HTERT RPE-1 (cell line): ENCODE data around the gene TTYH2.
"Not testable (repeated sequence)": the region's sequence is repeated elsewhere in the genome, so short reads cannot be mapped to it uniquely, and the experiment has no call there.

Source experiments
- in situ Hi-C: fragments of 300-500 bp; cut with MboI; formaldehyde crosslinking; loops from 4 replicates; pipeline ENCODE4 v1.14.3; 2020; ENCODE audit warnings: low sequenced_read_pairs

Gene TTYH2

DNA sequence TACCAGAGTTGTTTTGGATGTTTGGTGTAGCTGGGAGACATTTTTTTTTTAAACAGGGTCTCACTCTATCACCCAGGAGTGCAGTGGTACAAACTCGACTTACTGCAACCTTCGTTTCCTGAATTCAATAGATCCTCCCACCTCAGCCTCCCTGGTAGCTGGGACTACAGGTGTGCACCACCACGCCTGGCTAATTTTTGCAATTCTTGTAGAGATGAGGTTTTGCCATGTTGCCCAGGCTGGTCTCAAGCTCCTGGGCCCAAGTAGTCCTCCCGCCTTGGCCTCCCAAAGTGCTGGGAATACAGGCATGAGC lies 68.9 kb downstream of the TTYH2 start:
- in situ Hi-C loops: not testable (repeated sequence)

DNA sequence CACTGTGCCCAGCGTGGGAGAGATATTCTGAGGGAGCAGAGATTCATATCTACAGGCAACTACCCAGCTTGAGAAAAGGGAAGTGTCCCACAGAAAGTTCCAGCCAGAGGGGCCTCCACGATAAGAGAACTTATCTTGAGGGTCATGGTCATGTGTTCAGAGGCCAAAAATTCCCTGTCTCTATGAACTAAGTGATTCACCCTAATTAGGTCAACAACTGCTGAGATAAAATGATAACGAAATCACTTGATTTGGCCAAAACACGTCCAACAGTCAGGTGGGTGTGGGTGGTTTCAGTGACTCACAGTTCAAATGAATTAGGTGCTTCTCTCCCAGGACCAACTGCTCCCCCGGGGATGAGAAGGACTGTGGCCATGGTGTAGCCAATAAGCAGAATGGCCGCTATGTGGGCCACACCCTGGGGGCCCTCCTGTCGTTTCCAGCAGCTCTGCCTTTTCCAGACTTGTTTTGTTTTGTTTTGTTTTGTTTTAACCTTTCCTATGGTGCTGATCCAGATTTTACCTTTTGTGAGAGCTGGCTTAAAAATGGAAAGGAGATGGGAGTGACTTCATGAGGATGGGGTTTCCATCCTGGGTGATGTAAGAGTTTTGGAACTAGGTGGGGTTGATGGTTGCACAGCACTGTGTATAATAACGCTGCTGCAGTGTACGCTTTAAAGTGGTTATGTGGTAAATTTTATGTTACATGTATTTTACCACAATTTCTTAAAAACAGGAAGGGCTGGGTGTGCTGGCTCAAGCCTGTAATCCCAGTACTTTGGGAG lies 69.4 kb downstream of the TTYH2 start:
- in situ Hi-C loops: no loop called here

DNA sequence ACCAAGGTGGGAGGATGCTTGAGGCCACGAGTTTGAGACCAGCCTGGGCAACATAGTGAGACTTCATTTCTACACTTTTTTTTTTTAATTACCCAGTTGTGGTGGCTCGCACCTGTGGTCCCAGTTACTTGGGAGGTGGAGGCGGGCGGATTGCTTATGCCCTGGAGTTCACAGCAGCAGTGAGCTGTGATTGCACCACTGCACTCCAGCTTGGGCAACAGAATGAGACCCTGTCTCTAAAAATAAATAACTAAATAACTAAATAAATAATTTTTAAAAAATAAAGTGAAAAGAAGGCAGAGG lies 70.0 kb downstream of the TTYH2 start:
- in situ Hi-C loops: no loop called here

DNA sequence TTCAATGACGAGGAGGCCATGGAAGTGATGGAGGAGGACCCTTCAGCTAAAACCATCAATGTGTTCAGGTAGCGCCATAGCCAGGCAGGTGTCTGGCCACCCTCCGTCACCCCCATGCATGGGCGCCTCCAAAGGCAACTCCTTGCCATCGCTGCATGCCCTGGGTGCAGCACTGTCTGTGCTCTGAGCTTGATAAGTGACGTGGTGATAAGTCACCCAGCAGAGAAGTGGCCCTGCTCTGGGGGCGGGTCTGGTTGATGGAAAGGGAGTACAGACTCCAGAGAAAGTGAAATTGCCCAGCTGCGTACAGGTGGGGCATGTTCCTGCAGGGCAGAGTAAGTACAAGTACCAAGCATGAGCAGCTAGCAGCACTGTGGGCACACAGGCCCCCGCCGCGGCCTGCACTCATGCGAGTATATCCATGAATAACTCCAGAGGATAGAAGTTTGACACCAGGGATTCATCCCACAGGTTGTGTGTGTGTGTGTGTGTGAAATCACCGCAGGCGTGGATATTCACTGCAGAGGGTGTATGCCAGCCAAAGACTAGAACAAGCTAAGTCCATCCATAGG lies 73.7 kb downstream of the TTYH2 start:
- in situ Hi-C loops: no loop called here

DNA sequence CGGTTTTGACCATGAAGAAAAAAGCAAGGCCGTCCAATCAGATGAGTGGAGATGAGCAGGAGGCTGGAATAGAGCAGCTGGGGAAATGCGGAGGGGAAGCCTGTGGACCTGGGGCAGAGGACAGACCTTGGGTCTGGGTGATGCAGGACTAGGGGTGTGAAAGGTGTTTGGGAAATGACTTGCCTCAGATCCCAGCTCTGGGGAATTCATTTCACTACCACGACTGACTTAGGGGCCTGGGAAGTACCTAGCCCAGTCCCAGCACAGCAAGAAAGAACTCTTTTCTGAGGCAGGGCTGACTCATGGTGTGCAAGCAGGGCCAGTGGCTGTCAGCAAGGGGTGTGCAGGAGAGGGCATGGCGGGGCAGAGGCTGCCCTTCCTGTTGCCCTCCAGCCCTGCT lies 75.4 kb downstream of the TTYH2 start:
- in situ Hi-C loops: no loop called here

DNA sequence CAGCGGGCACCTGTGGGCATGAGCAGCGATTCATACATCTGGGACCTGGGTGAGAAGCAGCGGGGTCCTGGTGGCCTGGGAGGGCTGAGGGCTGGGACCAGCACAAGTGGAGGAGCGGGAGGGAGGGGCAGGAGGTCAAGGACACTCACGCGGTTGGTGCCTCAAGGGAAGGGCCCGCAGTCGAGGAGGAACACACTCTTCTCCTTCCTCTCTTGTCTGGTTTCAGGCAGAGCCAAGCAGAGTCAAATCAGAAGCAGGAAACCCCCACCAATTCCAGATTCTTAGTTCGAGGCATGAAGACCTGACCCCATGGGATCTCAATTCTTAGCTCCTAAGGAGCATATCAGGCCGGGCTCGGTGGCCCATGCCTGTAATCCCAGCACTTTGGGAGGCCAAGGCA lies 76.3 kb downstream of the TTYH2 start:
- in situ Hi-C loops: no loop called here

DNA sequence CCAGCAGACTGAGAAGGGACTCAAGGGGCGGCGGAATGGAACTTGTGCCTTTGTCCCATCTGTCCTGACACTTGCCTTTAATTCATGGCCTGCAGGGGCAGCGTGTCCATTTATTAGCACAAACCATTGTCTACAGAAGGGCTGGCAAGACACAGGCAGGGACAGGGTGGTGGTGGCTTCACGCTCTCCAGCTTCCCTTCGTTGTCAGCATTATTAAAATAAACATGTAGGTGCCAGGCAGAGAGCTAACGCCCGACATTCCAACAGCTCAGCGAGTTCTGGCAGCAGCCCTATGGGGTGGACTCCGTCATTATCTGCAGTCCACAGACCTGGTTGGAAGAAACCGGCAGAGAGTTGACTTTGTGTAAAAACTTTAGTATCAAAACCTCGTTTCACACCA lies 77.0 kb downstream of the TTYH2 start:
- in situ Hi-C loops: no loop called here

DNA sequence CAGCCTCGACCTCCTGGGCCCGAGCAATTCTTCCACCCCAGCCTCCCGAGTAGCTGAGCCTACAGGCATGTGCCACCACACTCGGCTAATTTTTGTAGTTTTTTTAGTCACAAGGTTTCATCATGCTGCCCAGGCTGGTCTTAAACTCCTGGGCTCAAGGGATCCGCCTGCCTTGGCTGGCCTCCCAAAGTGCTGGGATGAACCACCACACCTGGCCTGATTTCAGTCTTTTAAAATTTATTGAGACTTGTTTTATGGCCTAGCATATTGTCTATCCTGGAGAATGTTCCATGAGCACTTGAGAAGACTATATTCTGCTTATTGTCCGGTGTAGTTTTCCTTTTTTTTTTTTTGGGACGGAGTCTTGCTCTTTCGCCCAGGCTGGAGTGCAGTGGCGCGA lies 79.1 kb downstream of the TTYH2 start:
- in situ Hi-C loops: no loop called here

DNA sequence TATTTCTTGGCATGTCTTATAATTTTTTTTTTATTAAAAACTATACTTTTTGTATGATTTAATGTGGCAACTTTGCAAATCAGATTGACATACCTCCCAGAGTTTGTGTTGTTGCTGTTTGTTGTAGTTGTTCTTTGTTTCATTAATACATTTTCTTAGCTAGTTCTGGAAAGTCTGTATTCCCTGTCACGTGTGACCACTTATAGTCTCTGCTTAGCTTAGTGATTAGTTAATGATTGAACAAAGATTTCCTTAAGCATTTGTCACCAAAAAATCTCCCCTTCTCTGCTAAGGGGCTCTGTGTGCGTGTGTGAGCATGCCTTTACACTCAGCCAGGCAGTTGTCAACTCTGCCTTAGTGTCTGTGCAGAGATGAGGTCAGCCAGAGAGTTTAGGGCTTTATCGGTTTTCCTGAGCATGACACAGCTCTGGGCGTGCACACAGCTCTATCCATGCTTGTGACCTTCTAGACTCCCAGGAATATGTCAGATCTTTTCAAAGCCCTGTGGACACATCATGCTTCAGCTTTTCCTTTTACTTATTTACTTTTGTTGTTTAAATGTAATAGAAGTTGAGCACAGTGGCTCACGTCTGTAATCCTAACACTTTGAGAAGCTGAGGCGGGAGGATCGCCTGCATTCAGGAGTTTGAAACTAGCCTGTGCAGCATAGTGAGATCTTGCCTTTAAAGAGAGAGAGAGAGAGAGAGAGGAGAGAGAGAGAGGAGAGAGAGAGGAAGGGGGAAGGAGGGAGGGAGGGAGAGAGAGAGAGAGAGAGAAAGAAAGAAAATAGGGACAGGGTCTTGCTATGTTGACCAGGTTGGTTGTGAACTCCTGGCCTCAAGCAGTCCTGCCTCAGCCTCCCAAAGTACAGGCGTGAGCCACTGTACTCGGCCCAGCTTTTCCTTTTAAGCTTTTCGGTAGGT lies 82.5 kb downstream of the TTYH2 start:
- in situ Hi-C loops: no loop called here

DNA sequence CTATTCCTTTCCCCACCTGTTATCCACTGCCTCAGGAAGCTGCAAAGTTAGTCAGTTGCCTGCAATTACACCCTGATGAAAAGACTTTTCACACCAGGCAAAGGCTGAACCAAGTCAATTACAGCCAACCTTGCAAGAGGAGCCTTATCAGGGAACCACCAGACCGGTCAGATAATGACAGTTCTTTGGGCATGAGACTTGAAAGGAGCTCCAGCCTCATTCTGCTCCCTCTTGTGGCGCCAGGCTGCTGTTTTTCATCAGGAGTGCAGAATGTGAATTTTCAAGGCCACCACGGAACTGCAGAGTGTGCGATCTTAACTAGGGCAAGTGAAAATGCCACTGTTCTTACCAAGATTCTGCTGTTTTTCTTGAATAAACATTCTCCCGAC lies 83.2 kb downstream of the TTYH2 start:
- in situ Hi-C loops: no loop called here

DNA sequence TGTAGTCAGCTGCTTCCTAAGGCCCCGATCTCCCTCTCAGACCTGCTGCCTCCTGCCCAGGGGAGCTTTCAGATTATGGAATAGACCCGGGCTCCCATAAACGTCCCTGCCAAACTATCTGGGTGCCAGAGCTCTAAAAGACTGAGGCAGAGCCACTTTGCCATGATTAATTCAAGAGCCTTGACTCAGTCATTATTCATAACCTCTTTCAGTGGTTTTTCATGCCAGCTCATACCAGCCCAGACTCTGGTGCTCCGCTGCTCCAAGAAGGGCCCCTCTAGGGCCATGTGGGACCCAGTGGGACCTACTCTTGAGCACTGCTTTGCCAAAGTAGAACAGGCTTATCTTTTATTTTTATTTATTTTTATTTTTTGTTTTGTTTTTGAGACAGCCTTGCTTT lies 84.6 kb downstream of the TTYH2 start:
- in situ Hi-C loops: no loop called here

DNA sequence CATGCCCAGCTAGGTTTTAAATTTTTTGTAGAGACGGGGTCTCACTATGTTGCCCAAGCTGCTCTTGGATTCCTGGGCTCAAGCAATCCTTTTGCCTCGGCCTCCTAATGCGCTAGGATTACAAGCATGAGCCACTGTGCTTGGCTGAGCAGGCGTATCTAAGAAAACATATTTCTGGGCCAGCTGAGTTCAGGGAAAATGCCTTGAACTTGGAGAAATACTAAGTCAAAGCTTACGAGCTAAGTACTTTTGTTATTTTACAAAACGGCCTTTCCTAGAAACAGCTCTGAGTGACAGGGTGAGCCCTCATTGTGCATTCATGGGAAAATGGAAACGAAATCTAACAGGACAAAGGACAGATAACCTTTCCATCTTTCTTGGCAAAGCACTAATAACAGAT lies 85.4 kb downstream of the TTYH2 start:
- in situ Hi-C loops: no loop called here

DNA sequence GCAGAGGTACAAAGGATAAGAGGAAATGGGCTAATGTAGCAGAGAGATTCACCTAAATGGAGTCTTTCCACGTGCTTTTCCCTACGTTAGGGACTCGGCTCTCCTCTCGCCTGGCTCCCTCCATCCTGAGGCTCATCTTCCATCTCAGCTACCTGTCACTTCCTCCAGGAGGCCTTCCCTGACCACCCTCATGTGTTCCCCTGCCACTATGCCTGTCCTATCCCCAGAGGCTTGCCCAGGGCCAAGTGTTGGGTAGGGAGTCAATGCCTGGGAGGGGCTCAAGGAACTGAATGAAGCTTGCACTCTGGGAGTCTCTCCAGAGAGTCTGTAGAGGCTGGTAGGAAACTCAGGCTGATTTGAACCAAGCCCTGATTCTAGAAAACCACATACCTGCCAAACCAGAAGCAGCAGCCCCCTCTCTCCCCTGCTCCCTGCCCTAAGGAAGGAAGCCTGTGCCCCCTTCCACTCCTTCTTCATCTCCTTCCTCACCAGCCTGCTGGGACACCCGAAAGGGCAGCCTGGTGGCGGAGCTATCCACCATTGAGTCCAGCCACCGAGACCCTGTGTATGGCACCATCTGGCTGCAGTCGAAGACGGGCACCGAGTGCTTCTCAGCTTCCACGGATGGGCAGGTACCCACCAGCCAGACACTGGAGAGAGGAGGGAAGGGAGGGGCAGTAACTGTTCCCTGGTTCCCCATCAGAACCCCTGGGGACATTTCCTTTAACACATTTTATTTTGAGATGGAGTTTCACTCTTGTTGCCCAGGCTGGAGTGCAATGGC lies 86.0 kb downstream of the TTYH2 start:
- in situ Hi-C loops: no loop called here

DNA sequence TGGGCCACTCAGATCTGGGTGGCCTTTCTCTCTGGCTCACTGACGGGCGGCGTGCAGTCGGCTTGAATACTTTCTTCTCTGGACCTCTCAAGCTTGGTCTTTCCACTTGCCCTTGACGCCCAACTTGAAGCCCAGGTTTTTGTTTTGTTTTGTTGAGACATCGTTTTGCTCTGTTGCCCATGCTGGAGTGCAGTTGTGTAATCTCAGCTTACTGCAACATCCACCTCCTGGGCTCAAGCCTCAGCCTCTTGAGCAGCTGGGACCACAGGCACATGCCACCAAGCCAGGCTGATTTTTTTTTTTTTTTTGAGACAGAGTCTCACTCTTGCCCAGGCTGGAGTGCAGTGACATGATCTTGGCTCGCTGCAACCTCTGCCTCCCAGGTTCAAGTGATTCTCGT lies 89.9 kb downstream of the TTYH2 start:
- in situ Hi-C loops: no loop called here

DNA sequence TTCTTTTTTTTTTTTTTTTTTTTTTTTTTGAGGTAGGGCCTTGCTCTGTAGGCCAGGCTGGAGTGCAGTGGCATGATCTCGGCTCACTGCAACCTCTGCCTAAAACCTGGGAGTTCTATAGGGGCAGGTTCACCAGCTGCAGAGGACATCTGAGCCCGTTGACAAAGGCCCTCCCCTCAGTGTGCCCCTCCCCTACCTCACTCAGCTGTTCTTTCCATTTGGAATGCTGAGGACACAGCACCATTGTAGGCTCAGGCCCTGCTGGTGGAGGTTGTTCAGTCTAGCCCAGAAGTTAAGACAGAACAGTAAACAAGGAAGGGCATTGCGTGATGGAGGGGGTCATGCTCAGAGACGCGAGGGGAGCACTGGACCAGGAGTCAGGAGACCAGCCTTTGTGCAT lies 90.8 kb downstream of the TTYH2 start:
- in situ Hi-C loops: no loop called here

DNA sequence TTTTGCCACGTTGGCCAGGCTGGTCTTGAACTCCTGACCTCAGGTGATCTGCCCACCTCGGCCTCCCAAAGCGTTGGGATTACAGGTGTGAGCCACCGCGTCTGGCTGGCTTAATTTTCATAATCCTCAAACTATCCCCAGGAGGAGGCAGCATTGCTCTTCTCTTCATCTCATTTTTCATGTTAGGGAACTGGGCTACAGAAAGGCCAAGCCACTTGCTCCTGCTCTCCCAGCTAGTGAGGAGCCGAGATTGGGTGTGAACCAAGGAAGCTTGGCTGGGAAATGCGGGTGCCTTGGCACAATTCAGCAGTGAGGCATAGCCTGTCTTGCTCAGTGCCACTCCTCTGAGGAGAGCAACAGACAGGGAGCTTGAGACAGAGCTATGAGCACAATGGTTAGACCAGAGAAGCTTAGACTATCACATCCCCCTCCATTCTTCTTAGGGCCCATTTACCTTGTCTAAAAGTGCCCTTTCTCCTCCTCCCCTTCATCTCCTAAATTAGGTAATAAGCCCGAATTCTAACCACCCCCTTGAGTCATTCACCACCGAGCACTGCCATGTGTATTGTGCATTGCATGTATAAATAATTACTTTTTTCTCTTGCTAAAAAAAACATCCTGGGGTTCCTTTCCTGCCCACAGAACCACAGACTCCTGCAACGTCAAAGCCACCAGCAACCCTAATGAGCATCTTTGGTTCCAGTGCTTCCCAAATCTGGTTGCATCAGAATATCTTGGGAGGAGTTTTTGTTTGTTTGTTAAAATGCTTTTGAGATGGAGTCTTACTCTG lies 92.7 kb downstream of the TTYH2 start:
- in situ Hi-C loops: no loop called here

DNA sequence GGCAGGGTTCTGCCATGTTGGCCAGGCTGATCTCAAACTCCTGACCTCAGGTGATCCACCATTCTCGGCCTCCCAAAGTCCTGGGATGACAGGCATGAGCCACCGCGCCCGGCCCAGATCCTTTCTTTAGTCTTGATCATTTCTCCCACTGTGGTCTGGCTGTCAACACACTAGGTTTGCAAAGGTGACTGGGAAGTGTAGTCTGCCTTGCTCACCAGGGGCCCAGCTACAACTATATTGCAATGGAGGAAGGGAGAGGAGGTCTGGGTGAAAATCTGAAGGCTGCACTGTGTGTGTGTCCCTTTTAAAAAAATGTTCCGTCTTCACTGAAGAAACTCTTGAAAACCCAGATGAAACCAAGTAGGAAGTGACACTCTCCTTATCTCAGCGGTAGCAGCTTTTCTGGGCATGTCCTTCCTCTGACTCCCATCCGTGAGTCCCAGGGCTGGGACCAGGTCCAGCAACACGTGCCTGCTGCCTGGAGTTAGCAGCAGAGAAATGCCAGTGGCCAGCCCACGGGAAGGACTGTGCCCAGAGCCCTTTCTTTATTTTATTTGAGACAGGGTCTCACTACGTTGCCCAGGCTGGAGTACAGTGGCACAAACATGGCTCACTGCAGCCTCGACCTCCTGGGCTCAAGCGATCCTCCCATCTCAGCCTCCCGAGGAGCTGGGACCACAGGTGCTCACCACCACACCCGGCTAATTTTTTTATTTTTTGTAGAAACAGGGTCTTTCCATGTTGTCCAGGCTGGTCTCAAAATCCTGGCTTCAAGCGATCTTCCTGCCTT lies 94.8 kb downstream of the TTYH2 start:
- in situ Hi-C loops: no loop called here

DNA sequence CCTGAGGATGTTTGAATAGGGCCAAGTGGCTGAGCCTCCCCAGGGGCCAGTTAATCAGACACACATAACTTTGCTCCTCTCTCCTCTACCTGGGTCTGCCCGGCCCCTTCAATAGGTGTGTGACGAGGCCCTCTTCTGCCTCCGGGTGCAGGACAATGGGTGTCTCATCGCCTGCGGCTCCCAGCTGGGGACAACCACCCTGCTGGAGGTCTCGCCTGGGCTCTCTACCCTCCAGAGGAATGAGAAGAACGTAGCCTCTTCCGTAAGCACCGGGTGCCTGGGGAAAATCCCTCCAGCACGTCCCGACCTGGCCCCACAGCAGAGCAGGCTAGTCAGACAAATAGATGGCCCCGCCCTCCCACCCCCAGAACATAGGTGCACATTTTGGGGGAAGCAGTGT lies 96.5 kb downstream of the TTYH2 start:
- in situ Hi-C loops: no loop called here
